ENCODE measurements around the gene NEMP1.

DNA sequence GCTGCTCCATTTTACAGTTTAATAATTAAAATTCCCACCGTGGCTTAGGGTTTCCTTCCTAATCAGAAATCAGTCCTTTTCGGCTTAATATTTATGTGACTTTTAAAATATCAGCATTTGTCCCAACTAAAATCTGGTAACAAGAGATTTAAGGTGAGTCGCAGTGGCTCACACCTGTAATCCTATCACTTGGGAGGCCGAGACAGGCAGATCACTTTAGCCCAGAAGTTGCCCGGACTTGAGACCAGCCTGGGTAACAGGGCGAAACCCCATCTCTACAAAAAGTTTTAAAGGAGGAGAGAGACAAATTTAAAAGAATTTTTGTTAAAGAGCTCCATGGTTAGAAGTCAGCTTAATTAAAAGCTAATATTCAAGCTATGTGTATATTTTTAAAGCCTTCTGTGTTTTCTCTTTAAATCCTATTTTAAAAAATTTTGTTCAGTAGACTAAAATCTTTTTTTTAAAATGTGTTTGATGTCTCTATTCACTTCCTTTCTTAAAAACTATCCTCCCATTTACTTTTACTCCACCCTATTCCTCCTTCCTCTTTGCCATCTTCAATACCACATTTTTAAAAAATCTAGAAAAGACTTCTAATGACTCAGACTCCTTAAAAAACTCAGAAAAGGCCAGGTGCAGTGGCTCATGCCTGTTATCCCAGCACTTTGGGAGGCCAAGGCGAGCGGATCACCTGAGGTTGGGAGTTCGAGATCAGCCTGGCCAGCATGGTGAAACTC lies 58.4 kb downstream of the NEMP1 start:
- no peak for TF ChIP-seq EZH2 (IDR thresholded peaks at IDR 0.05; ENCODE audit: insufficient read depth, poor library complexity, severe bottlenecking)
- no peak for TF ChIP-seq EZH2phosphoT487 (IDR thresholded peaks at IDR 0.05; ENCODE audit: insufficient read depth, low read depth)
